H9 (cell line): ENCODE results near the gene ZNF784. TPM values are rescaled to one million over a fixed set of nuclear protein-coding genes. Genes with fewer than 3 reads are reported as not detected.
"Not testable (repeated sequence)": the region's sequence is repeated elsewhere in the genome, so short reads cannot be mapped to it uniquely, and the experiment has no call there.

ENCODE experiments used
- DNase-seq: peaks from one replicate; pipeline ENCODE4 v3.0.0-alpha.2; 2017
- H2AFZ ChIP-seq: one replicate; pipeline ENCODE4 v1.6.1; 2013; ENCODE audit warnings: mild to moderate bottlenecking, low read length, control low read depth, moderate library complexity
- H2AK5ac ChIP-seq: 2 replicates; pipeline ENCODE4 v1.6.1; 2013; ENCODE audit warnings: low read length, control low read depth, mixed read lengths; ENCODE audit not compliant: insufficient read length
- H2BK120ac ChIP-seq: one replicate; pipeline ENCODE4 v1.6.1; 2013; ENCODE audit warnings: low read depth, mild to moderate bottlenecking, low read length, control low read depth, inconsistent platforms; ENCODE audit not compliant: poor library complexity, severe bottlenecking
- H2BK12ac ChIP-seq: 2 replicates; pipeline ENCODE4 v1.6.1; 2013; ENCODE audit warnings: low read length, control low read depth, mixed read lengths, low read depth; ENCODE audit not compliant: insufficient read length
- H2BK15ac ChIP-seq: 2 replicates; pipeline ENCODE4 v1.6.1; 2013; ENCODE audit warnings: low read depth, low read length, control low read depth
- H2BK20ac ChIP-seq: one replicate; pipeline ENCODE4 v1.6.1; 2013; ENCODE audit warnings: low read depth, mild to moderate bottlenecking, low read length, control low read depth, inconsistent platforms; ENCODE audit not compliant: poor library complexity, severe bottlenecking
- H2BK5ac ChIP-seq: 2 replicates; pipeline ENCODE4 v1.6.1; 2013; ENCODE audit warnings: low read length, control low read depth, mixed read lengths; ENCODE audit not compliant: insufficient read length
- H3K14ac ChIP-seq: 2 replicates; pipeline ENCODE4 v1.6.1; 2013; ENCODE audit warnings: low read length, control low read depth; ENCODE audit not compliant: insufficient read depth
- H3K18ac ChIP-seq: 2 replicates; pipeline ENCODE4 v1.6.1; 2013; ENCODE audit warnings: low read depth, mild to moderate bottlenecking, mixed read lengths, low read length, control low read depth; ENCODE audit not compliant: insufficient read length
- H3K23ac ChIP-seq: 2 replicates; pipeline ENCODE4 v1.6.1; 2013; ENCODE audit warnings: low read length, control low read depth, mixed read lengths, low read depth; ENCODE audit not compliant: insufficient read length
- H3K23me2 ChIP-seq: 2 replicates; pipeline ENCODE4 v1.6.1; 2013; ENCODE audit warnings: low read depth, mild to moderate bottlenecking, mixed read lengths, low read length, control low read depth; ENCODE audit not compliant: insufficient read length, poor library complexity, severe bottlenecking
- H3K27ac ChIP-seq: 2 replicates; pipeline ENCODE4 v1.5.1; 2013; ENCODE audit warnings: low read length, control low read depth, mixed read lengths, low read depth; ENCODE audit not compliant: insufficient read length
- H3K27me3 ChIP-seq: 2 replicates; pipeline ENCODE4 v1.6.1; 2013; ENCODE audit warnings: low read length, control low read depth, inconsistent platforms; ENCODE audit not compliant: insufficient read depth
- H3K4ac ChIP-seq: 2 replicates; pipeline ENCODE4 v1.6.1; 2013; ENCODE audit warnings: low read depth, mild to moderate bottlenecking, control low read depth, inconsistent platforms, low read length, moderate library complexity
- H3K4me1 ChIP-seq: 2 replicates; pipeline ENCODE4 v1.6.1; 2013; ENCODE audit warnings: low read length, control low read depth, inconsistent platforms; ENCODE audit not compliant: insufficient read depth
- H3K4me2 ChIP-seq: 2 replicates; pipeline ENCODE4 v1.6.1; 2013; ENCODE audit warnings: low read length, control low read depth, mixed read lengths; ENCODE audit not compliant: insufficient read length, insufficient read depth
- H3K56ac ChIP-seq: 2 replicates; pipeline ENCODE4 v1.6.1; 2013; ENCODE audit warnings: low read depth, mild to moderate bottlenecking, mixed read lengths, low read length, control low read depth; ENCODE audit not compliant: insufficient read length
- H3K79me1 ChIP-seq: 2 replicates; pipeline ENCODE4 v1.6.1; 2013; ENCODE audit warnings: low read depth, mild to moderate bottlenecking, moderate library complexity, low read length, control low read depth, inconsistent platforms; ENCODE audit not compliant: insufficient read depth, poor library complexity, severe bottlenecking
- H3K79me2 ChIP-seq: 2 replicates; pipeline ENCODE4 v1.6.1; 2013; ENCODE audit warnings: low read length, control low read depth, inconsistent platforms; ENCODE audit not compliant: insufficient read depth
- H3K9ac ChIP-seq: 2 replicates; pipeline ENCODE4 v1.6.1; 2013; ENCODE audit warnings: low read length, control low read depth, mixed read lengths; ENCODE audit not compliant: insufficient read length; ENCODE audit errors: extremely low read depth
- H3K9me3 ChIP-seq: one replicate; pipeline ENCODE4 v1.6.1; 2013; ENCODE audit warnings: low read depth, low read length, inconsistent platforms; ENCODE audit not compliant: control insufficient read depth
- H3T11ph ChIP-seq: one replicate; pipeline ENCODE4 v1.6.1; 2013; ENCODE audit warnings: mild to moderate bottlenecking, low read length, control low read depth, inconsistent platforms
- H4K20me1 ChIP-seq: one replicate; pipeline ENCODE4 v1.6.1; 2013; ENCODE audit not compliant: control insufficient read depth, insufficient read length, insufficient read depth
- H4K5ac ChIP-seq: 2 replicates; pipeline ENCODE4 v1.6.1; 2013; ENCODE audit warnings: low read depth, mild to moderate bottlenecking, mixed read lengths, low read length, control low read depth; ENCODE audit not compliant: insufficient read length
- H4K8ac ChIP-seq: replicated peaks from 2 replicates; pipeline ENCODE4 v1.6.1; 2013; ENCODE audit warnings: low read length, control low read depth, mixed read lengths, low read depth; ENCODE audit not compliant: insufficient read length
- H4K91ac ChIP-seq: 2 replicates; pipeline ENCODE4 v1.6.1; 2013; ENCODE audit warnings: low read depth, mild to moderate bottlenecking, moderate library complexity, mixed read lengths, low read length, control low read depth; ENCODE audit not compliant: insufficient read length
- H3K27ac Mint-ChIP-seq, 3 experiments: 2 replicates in 2 of 3; 3 replicates in 1 of 3; pipeline ENCODE4 v1.8.0; 2020 to 2021; ENCODE audit warnings: mixed read lengths in 3 of 3, mild to moderate bottlenecking in 1 of 3, moderate library complexity in 1 of 3
- H3K27me3 Mint-ChIP-seq: 2 replicates; pipeline ENCODE4 v1.8.0; 2021; ENCODE audit warnings: low read depth, mild to moderate bottlenecking, moderate library complexity, mixed read lengths
- H3K36me3 Mint-ChIP-seq, 3 experiments: 2 replicates in 2 of 3; 3 replicates in 1 of 3; pipeline ENCODE4 v1.8.0; 2020 to 2021; ENCODE audit warnings: low read depth in 3 of 3, mixed read lengths in 3 of 3; ENCODE audit not compliant: insufficient read depth in 1 of 3
- H3K4me1 Mint-ChIP-seq, 2 experiments: 2 replicates each; pipeline ENCODE4 v1.8.0; 2020; ENCODE audit warnings: mixed read lengths in 2 of 2
- H3K4me3 Mint-ChIP-seq, 2 experiments: 2 replicates in 1 of 2; 3 replicates in 1 of 2; pipeline ENCODE4 v1.8.0; 2020 to 2021; ENCODE audit warnings: mild to moderate bottlenecking in 2 of 2, mixed read lengths in 2 of 2, moderate library complexity in 1 of 2
- H3K9me3 Mint-ChIP-seq, 2 experiments: 2 replicates in 1 of 2; 3 replicates in 1 of 2; pipeline ENCODE4 v1.8.0; 2020; ENCODE audit warnings: mild to moderate bottlenecking in 2 of 2, mixed read lengths in 2 of 2, moderate library complexity in 1 of 2
- CTCF ChIP-seq: fragments of 200-600 bp; sonication (generic); conservative IDR thresholded peaks from 3 replicates; pipeline ENCODE4 v1.8.0; 2021; ENCODE audit warnings: antibody characterized with exemption, mild to moderate bottlenecking
- WGBS: extraction: QIAGEN DNeasy Blood & Tissue Kit; methylation state at CpG from one replicate; pipeline ENCODE4 v1.1.7; 2013; ENCODE audit warnings: missing lambda C conversion rate, low lambda C conversion rate, mixed read lengths; ENCODE audit not compliant: insufficient read length; ENCODE audit errors: extremely low coverage; 5-methylcytosine and 5-hydroxymethylcytosine counted together
- total RNA-seq: library from RNA; stranded (reverse); gene quantifications from 2 replicates; pipeline ENCODE4 v1.2.1, GENCODE V29; 2021

Gene ZNF784
- total RNA-seq, 1 experiment from 2014 or later, result 10.7 TPM

DNA sequence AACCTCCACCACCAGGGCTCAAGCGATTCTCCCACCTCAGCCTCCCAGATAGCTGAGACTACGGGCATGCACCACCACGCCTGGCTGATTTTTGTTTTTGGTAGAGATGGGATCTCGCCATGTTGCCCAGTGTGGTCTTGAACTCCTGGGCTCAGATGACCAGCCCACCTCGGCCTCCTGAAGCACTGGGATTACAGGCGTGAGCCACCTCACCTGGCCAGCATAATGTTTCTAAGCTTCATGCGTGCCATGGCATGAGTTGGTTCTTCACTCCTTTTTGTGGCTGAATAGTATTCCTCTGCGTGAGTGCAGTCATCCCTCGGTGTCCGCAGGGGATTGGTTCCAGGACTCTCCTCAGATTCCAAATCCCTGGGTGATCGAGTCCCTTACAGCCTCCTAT lies 39.5 kb downstream of the ZNF784 start:
- H3K27ac ChIP-seq, result no peak overlapping the region

GRCh38 chr19:55583897-55584296 lies 40.5 kb downstream of the ZNF784 start:
- H4K8ac ChIP-seq, H3K56ac ChIP-seq, H3K9me3 ChIP-seq, H2BK20ac ChIP-seq, H3K4me3 Mint-ChIP-seq, H4K91ac ChIP-seq, H3K9me3 Mint-ChIP-seq, H3K23me2 ChIP-seq, H2BK120ac ChIP-seq, H3K27ac ChIP-seq, H3K23ac ChIP-seq, H2BK5ac ChIP-seq, DNase-seq, H3K14ac ChIP-seq, H3K79me2 ChIP-seq, H3K27ac Mint-ChIP-seq, H3K4me1 ChIP-seq, H4K5ac ChIP-seq, H3K18ac ChIP-seq, H3T11ph ChIP-seq, H4K20me1 ChIP-seq, H3K79me1 ChIP-seq, H3K9ac ChIP-seq, H2BK12ac ChIP-seq, H3K4me2 ChIP-seq, H2AK5ac ChIP-seq, H3K27me3 ChIP-seq, H3K27me3 Mint-ChIP-seq, H3K36me3 Mint-ChIP-seq, H2AFZ ChIP-seq, H2BK15ac ChIP-seq, H3K4ac ChIP-seq: not testable (repeated sequence)
- H3K4me1 Mint-ChIP-seq, result peaks cover 23 to 25% of the 10 kb centered on the region in 2 experiments
- no CpG with 5 or more reads among the region's 8 CpGs for WGBS

More for the DNA sequence above, 39.5 kb downstream of the ZNF784 start:
- H3K27me3 ChIP-seq, result no peaks in the 10 kb centered on the region
- H3K79me1 ChIP-seq, result no peaks in the 10 kb centered on the region
- H3K9me3 ChIP-seq, result no peaks in the 10 kb centered on the region
- Mint-ChIP-seq H3K36me3 (peaks cover 0 to 2% (median 0%) of the 10 kb centered on the region in 3 experiments; a peak in 2 of 7 replicates), H3K4me3 (no peak overlapping the region), H3K9me3 (no peaks in the 10 kb centered on the region), H3K4me1 (peaks cover 26 to 31% of the 10 kb centered on the region in 2 experiments), H3K27me3 (peaks cover 9% of the 10 kb centered on the region), H3K27ac (no peak overlapping the region)
- H3K23ac ChIP-seq, result no peak overlapping the region
- H4K20me1 ChIP-seq, result no peaks in the 10 kb centered on the region
- no peak overlapping the region for H2BK120ac ChIP-seq
- no peak overlapping the region for H2BK12ac ChIP-seq
- no peaks in the 10 kb centered on the region; the same call in 1 of the 2 replicates for H3K79me2 ChIP-seq
- DNase-seq, result no peak
- H3T11ph ChIP-seq, result no peak overlapping the region
- H2BK20ac ChIP-seq, result no peak overlapping the region
- no peak overlapping the region for H2BK15ac ChIP-seq
- no peak overlapping the region for H4K8ac ChIP-seq
- no peak overlapping the region for H2BK5ac ChIP-seq
- no peak overlapping the region for H3K4me2 ChIP-seq
- TF ChIP-seq CTCF, result no peak
- H3K23me2 ChIP-seq, result peaks cover 7% of the 10 kb centered on the region
- H3K4ac ChIP-seq, result no peak overlapping the region
- no CpG with 5 or more reads among the region's 11 CpGs for WGBS
- no peak overlapping the region for H2AFZ ChIP-seq
- no peak overlapping the region for H4K91ac ChIP-seq
- no peak overlapping the region for H3K18ac ChIP-seq
- H3K9ac ChIP-seq, result no peak overlapping the region
- H3K56ac ChIP-seq, result no peak overlapping the region
- H3K4me1 ChIP-seq, result no peaks in the 10 kb centered on the region
- H3K14ac ChIP-seq, result no peak overlapping the region
- H4K5ac ChIP-seq, result no peak overlapping the region
- H2AK5ac ChIP-seq, result no peak overlapping the region
